Measurements from ENCODE around the gene GPR180.

The GPR180 gene

GRCh38 chr13:94679614-94680013, 78.0 kb downstream of the GPR180 start:
- Histone ChIP-seq H3K36me3 (ENCODE audit: control insufficient read depth in 2 of 2, insufficient read depth in 2 of 2, low read length in 2 of 2) (no peaks in the 10 kb centered on the region), H3K9me3 (ENCODE audit: control insufficient read depth in 2 of 2, low read length in 2 of 2) (no peaks in the 10 kb centered on the region), H3K27ac (ENCODE audit: low read depth in 2 of 2, low read length in 2 of 2) (no peak overlapping the region), H3K27me3 (ENCODE audit: control insufficient read depth in 2 of 2, insufficient read depth in 2 of 2, low read length in 2 of 2) (peaks cover 0 to 4% of the 10 kb centered on the region in 2 donors), H3K9ac (ENCODE audit: low read depth in 1 of 2, low read length in 2 of 2) (no peak overlapping the region), H3K4me1 (ENCODE audit: control insufficient read depth in 2 of 2, insufficient read depth in 2 of 2, low read length in 2 of 2) (no peaks in the 10 kb centered on the region), H3K4me3 (ENCODE audit: low read length in 2 of 2) (no peak overlapping the region)

- Histone ChIP-seq H3K4me3 (ENCODE audit: low read length in 2 of 2) (no peak overlapping the region), H3K27me3 (ENCODE audit: control insufficient read depth in 2 of 2, insufficient read depth in 2 of 2, low read length in 2 of 2) (no peaks in the 10 kb centered on the region), H3K9ac (ENCODE audit: low read depth in 1 of 2, low read length in 2 of 2) (no peak overlapping the region), H3K9me3 (ENCODE audit: control insufficient read depth in 2 of 2, low read length in 2 of 2) (no peaks in the 10 kb centered on the region), H3K4me1 (ENCODE audit: control insufficient read depth in 2 of 2, insufficient read depth in 2 of 2, low read length in 2 of 2) (no peaks in the 10 kb centered on the region), H3K36me3 (ENCODE audit: control insufficient read depth in 2 of 2, insufficient read depth in 2 of 2, low read length in 2 of 2) (no peaks in the 10 kb centered on the region), H3K27ac (ENCODE audit: low read depth in 2 of 2, low read length in 2 of 2) (no peak overlapping the region)
These were observed 80.6 kb downstream of the GPR180 start for GRCh38 chr13:94682229-94682628.

DNA sequence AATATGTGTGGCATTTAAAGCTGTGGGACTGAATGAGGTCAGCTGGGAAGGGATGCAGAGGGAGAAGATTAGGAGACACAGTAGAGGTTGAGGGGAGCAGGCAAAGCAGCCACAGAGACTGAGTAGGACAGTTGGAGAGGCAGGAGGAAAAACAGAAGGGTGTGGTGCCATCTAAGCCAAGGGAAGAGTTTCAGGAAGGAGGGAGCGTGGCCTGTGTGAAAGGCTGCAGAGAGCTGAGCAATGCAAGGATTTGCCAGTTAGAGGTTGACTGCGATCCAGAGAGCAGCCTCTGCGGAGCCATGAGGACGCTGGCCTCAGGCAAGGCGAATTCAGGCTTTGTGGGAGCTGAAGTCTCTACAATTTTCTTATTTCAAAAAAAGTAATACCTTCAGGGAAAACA, 81.8 kb downstream of the GPR180 start:
- Histone ChIP-seq H3K36me3 (ENCODE audit: control insufficient read depth in 2 of 2, insufficient read depth in 2 of 2, low read length in 2 of 2) (no peaks in the 10 kb centered on the region), H3K27me3 (ENCODE audit: control insufficient read depth in 2 of 2, insufficient read depth in 2 of 2, low read length in 2 of 2) (no peaks in the 10 kb centered on the region), H3K9ac (ENCODE audit: low read depth in 1 of 2, low read length in 2 of 2) (no peak overlapping the region), H3K4me3 (ENCODE audit: low read length in 2 of 2) (no peak overlapping the region), H3K9me3 (ENCODE audit: control insufficient read depth in 2 of 2, low read length in 2 of 2) (no peaks in the 10 kb centered on the region), H3K4me1 (ENCODE audit: control insufficient read depth in 2 of 2, insufficient read depth in 2 of 2, low read length in 2 of 2) (no peaks in the 10 kb centered on the region), H3K27ac (ENCODE audit: low read depth in 2 of 2, low read length in 2 of 2) (no peak overlapping the region)

Measured in mucosa of rectum (tissue), 2 donors.